Skeletal muscle tissue (tissue), 4 donors: Measurements from ENCODE around the gene PRR18. TPM values are rescaled to one million over a fixed set of nuclear protein-coding genes. Genes with fewer than 3 reads are reported as not detected.

ENCODE experiments used
- H3K27ac ChIP-seq: one replicate; pipeline ENCODE4 v1.7.0; 2013; ENCODE audit warnings: mild to moderate bottlenecking, low read depth, low read length, inconsistent platforms
- H3K27me3 ChIP-seq, 3 donors: one replicate each; pipeline ENCODE4 v1.7.0; 2013; ENCODE audit warnings: low read length in 3 of 3; ENCODE audit not compliant: control insufficient read depth in 3 of 3, insufficient read depth in 3 of 3
- H3K36me3 ChIP-seq, 3 donors: one replicate each; pipeline ENCODE4 v1.7.0; 2013; ENCODE audit warnings: low read length in 3 of 3; ENCODE audit not compliant: control insufficient read depth in 3 of 3, insufficient read depth in 3 of 3
- H3K4me1 ChIP-seq, 3 donors: one replicate each; pipeline ENCODE4 v1.7.0; 2013; ENCODE audit warnings: low read length in 3 of 3, mild to moderate bottlenecking in 3 of 3; ENCODE audit not compliant: control insufficient read depth in 3 of 3, insufficient read depth in 3 of 3
- H3K4me3 ChIP-seq, 3 donors: one replicate each; pipeline ENCODE4 v1.7.0; 2013; ENCODE audit warnings: low read length in 3 of 3
- H3K9ac ChIP-seq, 3 donors: one replicate each; pipeline ENCODE4 v1.7.0; 2013; ENCODE audit warnings: low read length in 3 of 3, mild to moderate bottlenecking in 3 of 3, moderate library complexity in 2 of 3, low read depth in 1 of 3
- H3K9me3 ChIP-seq, 3 donors: one replicate each; pipeline ENCODE4 v1.7.0; 2013; ENCODE audit warnings: low read length in 3 of 3; ENCODE audit not compliant: control insufficient read depth in 3 of 3
- total RNA-seq: library from RNA; depleted of rRNA; stranded (reverse); fragments of >200 nt; gene quantifications from one replicate; pipeline ENCODE4 v1.2.3, GENCODE V29; 2014
- donor health status: Osteomylitis.

Gene PRR18
- total RNA-seq, 1 donor from 2014 or later = 0.52 TPM

GRCh38 chr6:166277892-166278578, 30.2 kb downstream of the PRR18 start:
- no peak overlapping the region for H3K9ac ChIP-seq
- peaks cover 3 to 15% (median 5%) of the 10 kb centered on the region in 3 donors for H3K27me3 ChIP-seq
- H3K4me3 ChIP-seq = no peak overlapping the region
- peaks cover 0 to 8% (median 2%) of the 10 kb centered on the region in 3 donors for H3K4me1 ChIP-seq
- H3K9me3 ChIP-seq = no peaks in the 10 kb centered on the region
- H3K36me3 ChIP-seq = no peaks in the 10 kb centered on the region
- no peak overlapping the region for H3K27ac ChIP-seq

GRCh38 chr6:166277018-166277417, 31.2 kb downstream of the PRR18 start:
- Histone ChIP-seq H3K4me1 (peaks cover 0 to 8% (median 2%) of the 10 kb centered on the region in 3 donors), H3K9me3 (no peaks in the 10 kb centered on the region), H3K36me3 (no peaks in the 10 kb centered on the region), H3K27me3 (peaks cover 0 to 10% (median 3%) of the 10 kb centered on the region in 3 donors), H3K9ac (peak overlapping the region in 1 of 3 donors; percentile 24), H3K4me3 (no peak overlapping the region), H3K27ac (no peak overlapping the region)

GRCh38 chr6:166275714-166276166, 32.5 kb downstream of the PRR18 start:
- Histone ChIP-seq H3K27ac (no peak overlapping the region), H3K4me3 (no peak overlapping the region), H3K36me3 (no peaks in the 10 kb centered on the region), H3K4me1 (peaks cover 0 to 8% (median 2%) of the 10 kb centered on the region in 3 donors), H3K9ac (no peak overlapping the region), H3K9me3 (no peaks in the 10 kb centered on the region), H3K27me3 (peaks cover 0 to 3% (median 0%) of the 10 kb centered on the region in 3 donors)

GRCh38 chr6:166274739-166275370, 33.3 kb downstream of the PRR18 start:
- Histone ChIP-seq H3K4me1 (peaks cover 0 to 8% (median 2%) of the 10 kb centered on the region in 3 donors), H3K4me3 (no peak overlapping the region), H3K9ac (no peak overlapping the region), H3K9me3 (no peaks in the 10 kb centered on the region), H3K27ac (no peak overlapping the region), H3K36me3 (no peaks in the 10 kb centered on the region), H3K27me3 (peaks cover 0 to 6% (median 0%) of the 10 kb centered on the region in 3 donors)

- Histone ChIP-seq H3K4me3 (no peak overlapping the region), H3K27me3 (peaks cover 0 to 9% (median under 1%) of the 10 kb centered on the region in 3 donors), H3K9me3 (no peaks in the 10 kb centered on the region), H3K9ac (no peak overlapping the region), H3K36me3 (no peaks in the 10 kb centered on the region), H3K4me1 (peaks cover 0 to 8% (median 2%) of the 10 kb centered on the region in 3 donors), H3K27ac (no peak overlapping the region)
These were observed 34.0 kb downstream of the PRR18 start for GRCh38 chr6:166274163-166274562.

GRCh38 chr6:166271376-166271765, 36.8 kb downstream of the PRR18 start:
- peaks cover 0 to 3% (median 0%) of the 10 kb centered on the region in 3 donors for H3K4me1 ChIP-seq
- H3K9ac ChIP-seq = no peak overlapping the region
- H3K27ac ChIP-seq = no peak overlapping the region
- no peaks in the 10 kb centered on the region for H3K36me3 ChIP-seq
- H3K9me3 ChIP-seq = no peaks in the 10 kb centered on the region
- H3K4me3 ChIP-seq = no peak overlapping the region
- peaks cover 4 to 19% (median 13%) of the 10 kb centered on the region in 3 donors for H3K27me3 ChIP-seq

GRCh38 chr6:166270706-166271375, 37.4 kb downstream of the PRR18 start:
- Histone ChIP-seq H3K27me3 (peaks cover 4 to 19% (median 13%) of the 10 kb centered on the region in 3 donors), H3K4me3 (no peak overlapping the region), H3K4me1 (peaks cover 0 to under 1% (median 0%) of the 10 kb centered on the region in 3 donors), H3K9me3 (no peaks in the 10 kb centered on the region), H3K27ac (no peak overlapping the region), H3K36me3 (no peaks in the 10 kb centered on the region), H3K9ac (no peak overlapping the region)

- Histone ChIP-seq H3K9me3 (no peaks in the 10 kb centered on the region), H3K9ac (no peak overlapping the region), H3K27me3 (peaks cover 4 to 15% (median 13%) of the 10 kb centered on the region in 3 donors), H3K4me1 (no peaks in the 10 kb centered on the region), H3K36me3 (no peaks in the 10 kb centered on the region), H3K27ac (no peak overlapping the region), H3K4me3 (no peak overlapping the region)
These were observed 38.7 kb downstream of the PRR18 start for GRCh38 chr6:166269301-166270039.

- Histone ChIP-seq H3K27me3 (peaks cover 4 to 15% (median 13%) of the 10 kb centered on the region in 3 donors), H3K4me1 (no peaks in the 10 kb centered on the region), H3K27ac (no peak overlapping the region), H3K9ac (no peak overlapping the region), H3K36me3 (no peaks in the 10 kb centered on the region), H3K9me3 (no peaks in the 10 kb centered on the region), H3K4me3 (no peak overlapping the region)
These were observed 39.8 kb downstream of the PRR18 start for GRCh38 chr6:166268431-166268830.
